ENCODE measurements around the gene NOL6.

The NOL6 gene

GRCh38 chr9:33452828-33453271 is 20.9 kb downstream of the NOL6 start:
- peak; percentile 36 for DNase-seq

DNA sequence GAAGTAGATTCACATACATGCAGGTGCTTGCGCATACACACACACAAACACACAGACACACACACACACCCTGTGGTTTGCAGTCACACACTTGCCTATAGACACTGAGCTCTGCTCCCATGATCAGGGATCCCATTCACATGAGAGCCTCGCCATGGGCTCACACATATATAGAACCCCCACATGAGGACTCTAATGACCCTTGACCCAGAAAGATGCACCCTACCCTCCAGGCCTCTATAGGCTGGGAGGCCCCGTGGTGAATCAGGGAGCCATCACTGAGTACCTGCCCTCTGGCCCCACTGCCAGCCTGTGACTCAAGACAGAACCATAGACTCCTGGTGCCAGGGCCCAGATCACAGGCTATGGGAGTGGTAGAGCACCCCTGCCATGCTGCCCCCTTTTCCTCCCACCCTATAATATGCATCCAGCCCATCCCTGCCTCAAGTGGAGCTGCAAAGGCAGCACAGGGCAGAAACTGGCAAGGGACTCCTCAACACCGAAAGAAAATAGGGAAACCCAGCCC is 23.0 kb downstream of the NOL6 start:
- DNase-seq = no peak

DNA sequence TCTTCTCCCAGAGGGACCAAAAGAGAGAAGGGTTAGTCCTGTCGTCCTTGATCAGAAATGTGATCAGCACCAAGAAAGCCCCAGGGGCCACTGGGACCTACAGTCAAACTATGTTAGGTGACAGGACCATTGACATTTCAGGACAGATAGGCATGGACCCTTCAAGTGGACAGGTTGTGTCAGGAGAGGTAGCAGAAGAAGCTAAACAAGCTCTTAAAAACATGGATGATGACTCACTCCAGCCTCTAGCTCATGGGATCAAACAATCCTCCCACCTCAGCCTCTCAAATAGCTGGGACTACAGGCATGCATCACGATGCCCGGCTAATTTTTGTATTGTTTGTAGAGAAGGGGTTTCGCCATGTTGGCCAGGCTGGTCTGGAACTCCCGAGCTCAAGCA is 24.0 kb downstream of the NOL6 start:
- DNase-seq = no peak

GRCh38 chr9:33447799-33448553 is 25.7 kb downstream of the NOL6 start:
- DNase-seq = no peak

DNA sequence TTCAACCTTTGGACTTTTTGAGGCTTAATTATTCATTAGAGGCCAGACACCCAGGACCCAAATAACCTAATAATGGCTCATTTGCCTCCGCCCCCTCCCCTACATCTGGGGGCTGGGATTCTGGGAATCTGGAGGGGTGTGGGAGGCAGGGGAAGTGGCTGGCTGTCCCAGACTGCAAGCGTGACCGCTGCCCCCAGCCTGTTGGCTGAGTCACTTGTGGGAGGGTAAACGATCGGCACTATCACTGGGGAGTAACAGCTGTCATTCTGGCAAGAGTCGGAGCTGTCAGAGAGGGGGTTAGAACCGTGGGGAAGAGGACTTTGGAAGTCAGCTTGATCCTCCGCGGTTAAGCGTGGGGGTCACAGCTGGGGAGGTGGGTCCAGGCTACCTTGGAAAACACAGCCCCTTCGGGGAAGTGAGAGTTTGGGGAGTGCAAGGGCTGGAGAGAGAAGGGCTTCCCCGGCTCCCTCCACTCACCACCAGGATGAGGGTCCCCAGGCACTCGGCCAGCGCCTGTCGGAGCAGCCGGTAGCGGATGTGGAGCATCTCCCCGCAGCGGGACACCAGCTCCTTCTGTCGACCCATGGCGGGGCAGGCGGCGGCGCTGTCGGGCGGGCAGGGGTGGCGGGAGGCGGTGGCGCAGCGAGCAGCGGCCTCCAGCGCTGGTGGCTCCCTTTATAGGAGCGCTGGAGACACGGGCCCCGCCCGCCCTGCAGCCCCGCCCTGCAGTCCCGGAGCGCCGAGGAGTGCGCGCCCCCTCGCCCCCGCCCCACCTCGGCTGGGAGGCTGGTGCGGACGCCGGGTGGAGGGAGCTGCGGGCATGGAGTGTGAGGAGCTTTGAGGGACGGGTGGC is 26.6 kb downstream of the NOL6 start, which contains the start of gene AQP3:
TSS of gene AQP3 (minus strand) at position 648 of the 853 bp plus-strand sequence. CDS start at position 585, 63 bp downstream.
- DNase-seq = peak; percentile 45

- DNase-seq = no peak
Measured at GRCh38 chr9:33446240-33446945, 27.3 kb downstream of the NOL6 start.

DNA sequence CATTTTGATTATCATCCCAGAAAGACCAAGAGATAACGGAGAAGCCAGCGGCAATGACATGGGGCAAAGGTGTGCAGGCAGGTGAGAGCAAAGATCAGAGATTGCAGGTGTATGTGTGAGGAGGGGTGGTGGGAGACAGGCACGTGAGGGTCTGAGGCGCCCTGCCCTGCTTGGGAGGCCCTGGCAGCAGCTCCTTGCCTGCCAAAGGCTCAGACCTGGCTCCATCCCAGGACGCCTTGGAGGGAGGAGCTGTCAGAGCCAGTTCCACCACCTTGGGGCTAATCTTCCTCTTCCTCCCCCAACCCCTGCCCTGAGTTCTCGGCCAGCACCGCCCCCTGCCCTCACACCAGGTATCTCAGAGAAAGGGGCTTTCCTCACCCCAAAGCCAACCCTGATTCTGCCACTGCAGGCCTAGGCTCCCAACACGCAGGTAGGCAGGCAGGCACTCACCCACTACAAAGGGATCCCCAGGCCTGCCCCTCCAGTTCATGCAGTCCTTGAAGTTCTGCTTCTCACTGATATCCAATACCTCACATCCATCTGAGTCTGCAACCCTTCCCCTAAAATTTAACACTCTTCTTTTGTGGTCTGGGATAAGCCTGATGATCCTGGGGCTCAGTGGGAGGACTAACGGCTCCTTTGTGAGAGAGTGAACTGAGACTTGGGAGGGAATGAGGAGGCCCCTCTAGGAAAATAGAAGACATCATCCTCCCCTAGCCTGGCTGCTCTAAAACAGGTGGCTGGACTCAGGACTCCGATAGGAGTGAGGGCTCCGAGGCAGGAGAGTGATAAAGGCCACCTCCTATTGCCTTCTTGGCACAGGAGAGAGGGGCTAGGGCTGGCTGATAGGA is 28.1 kb downstream of the NOL6 start:
- no peak for DNase-seq

DNA sequence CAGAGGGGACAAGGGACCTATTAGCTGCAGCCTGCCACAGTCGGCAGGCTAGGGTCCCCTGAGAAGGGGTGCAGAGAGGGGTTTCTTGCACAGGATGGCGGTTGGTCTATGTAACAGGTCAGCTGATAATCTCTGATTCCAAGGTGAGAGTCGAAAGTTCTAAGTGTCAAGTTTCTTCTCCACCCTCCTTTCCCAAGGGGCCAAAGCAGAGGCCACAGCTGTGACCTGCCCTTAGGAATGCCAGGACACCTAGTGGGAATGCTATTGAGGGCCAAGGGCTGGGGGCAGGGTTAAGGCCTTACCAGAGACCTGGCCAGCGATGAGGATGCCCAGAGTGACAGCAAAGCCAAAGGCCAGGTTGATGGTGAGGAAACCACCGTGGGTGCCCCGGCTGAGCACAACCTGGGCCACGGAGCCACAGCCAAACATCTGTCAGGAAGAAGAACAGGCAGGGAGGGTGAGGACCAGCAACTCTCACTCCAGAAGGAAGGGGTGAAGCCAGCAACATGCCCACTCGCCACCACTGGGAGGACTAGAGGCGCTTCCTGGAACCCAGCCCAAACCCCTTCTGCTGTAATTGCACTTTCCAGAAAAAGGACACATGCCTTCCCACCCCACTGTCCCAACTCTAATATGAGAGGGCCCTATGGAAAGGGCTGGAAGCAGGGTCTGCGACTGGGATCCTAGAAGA is 30.1 kb downstream of the NOL6 start:
- DNase-seq = no peak

DNA sequence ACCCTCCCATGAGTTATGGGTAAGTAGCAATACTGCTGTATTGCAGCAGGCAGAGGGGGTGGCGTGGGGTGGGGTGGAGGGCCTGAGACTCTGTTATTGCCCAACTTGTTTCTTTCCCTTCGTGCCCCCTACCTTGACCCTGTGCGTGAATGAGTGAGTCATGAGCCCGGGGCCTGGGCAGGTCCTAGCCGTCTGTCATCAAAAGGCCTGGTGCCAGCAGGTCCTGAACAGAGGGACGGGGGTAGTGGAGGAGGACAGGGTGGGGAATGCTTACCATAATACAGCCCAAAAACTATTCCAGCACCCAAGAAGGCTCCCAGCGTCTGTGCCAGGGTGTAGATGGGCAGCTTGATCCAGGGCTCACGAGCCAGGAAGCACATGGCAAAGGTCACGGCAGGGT is 30.7 kb downstream of the NOL6 start:
- DNase-seq = no peak

GRCh38 chr9:33442125-33442524 is 31.6 kb downstream of the NOL6 start:
- no peak for DNase-seq

- no peak for DNase-seq
Measured at GRCh38 chr9:33440609-33441008, 33.1 kb downstream of the NOL6 start.

GRCh38 chr9:33440204-33440603 is 33.5 kb downstream of the NOL6 start:
- no peak for DNase-seq

GRCh38 chr9:33439731-33440130 is 34.0 kb downstream of the NOL6 start:
- no peak for DNase-seq

DNA sequence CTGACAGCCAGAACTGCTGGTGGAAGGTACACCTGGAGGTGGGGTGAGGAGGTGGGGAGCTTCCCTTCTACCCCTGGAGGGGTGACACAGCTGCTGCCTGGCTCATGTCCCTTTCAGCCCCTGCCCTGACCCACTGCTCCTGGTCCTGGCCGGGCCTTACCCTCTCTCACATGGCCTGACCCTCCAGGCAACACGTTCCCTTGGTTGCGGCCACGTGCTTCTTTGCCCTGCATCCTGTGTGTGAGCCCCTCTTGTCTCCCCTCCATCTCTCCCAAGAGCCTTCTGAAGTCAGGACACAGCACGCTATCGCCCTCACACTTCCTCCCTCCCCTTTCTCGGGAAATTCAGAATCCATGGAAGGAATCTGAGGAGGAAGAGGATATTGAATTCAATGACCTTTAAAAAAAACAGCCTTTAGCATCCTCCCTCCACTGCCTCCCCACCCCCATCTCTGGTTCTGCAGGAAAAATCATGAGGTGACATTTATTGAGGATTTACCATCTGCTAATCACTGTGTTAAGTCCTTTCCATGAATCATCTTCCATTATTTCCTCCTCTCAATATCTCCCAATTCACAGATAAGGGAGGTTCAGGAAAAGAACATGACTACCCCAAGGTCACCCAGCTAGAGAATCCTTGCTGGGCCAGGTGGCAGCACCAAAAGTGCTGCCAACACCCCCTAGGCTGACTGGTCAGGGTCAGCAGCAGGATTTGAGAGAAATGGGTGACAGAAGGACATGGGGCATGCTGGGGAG is 34.6 kb downstream of the NOL6 start:
- DNase-seq = no peak

GRCh38 chr9:33437898-33438297 is 35.8 kb downstream of the NOL6 start:
- no peak for DNase-seq

DNA sequence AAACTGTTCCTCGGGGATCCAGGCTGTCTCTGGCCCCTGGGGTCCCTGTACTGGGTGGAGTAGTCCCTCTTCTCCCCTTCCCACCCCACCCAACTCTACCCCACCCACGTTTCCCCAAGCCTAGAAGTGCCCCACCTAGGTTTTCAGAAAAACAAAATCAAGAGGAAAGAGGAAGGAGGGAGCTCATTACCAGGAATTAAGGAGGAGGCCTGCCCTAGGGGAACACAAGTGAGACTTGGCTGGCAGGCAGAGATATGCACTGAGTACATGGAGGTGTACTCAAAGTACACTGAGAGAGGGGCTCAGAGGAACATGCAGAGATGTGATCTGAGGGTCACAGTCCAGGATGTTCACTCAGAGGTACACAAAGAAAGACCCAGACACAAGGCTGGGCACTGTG is 36.5 kb downstream of the NOL6 start:
- DNase-seq = no peak

GRCh38 chr9:33436445-33436844 is 37.3 kb downstream of the NOL6 start:
- no peak for DNase-seq

DNA sequence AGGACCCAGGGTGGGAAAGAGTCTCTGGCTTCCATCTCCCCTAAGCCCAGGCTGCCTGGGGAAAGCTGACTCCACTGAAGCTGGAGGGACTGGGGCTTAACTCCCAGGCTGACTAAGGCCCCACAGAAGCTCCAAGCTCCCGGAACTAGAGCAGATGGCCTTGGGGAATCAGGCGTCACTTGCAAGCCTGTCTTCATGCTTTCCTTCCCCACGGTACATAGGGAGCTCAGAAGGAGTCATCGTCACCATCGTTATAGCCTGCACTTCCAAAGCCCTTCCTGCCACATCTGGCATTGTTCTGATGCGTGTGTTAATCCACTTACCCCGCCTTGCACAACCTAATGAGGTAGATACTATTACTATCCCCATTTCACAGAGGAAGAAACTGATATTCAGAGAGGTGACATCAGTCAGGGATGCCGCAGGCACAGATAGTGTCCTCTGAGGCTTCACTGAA is 37.9 kb downstream of the NOL6 start:
- no peak for DNase-seq

- DNase-seq = no peak
Measured at GRCh38 chr9:33434317-33435105, 39.2 kb downstream of the NOL6 start.

DNA sequence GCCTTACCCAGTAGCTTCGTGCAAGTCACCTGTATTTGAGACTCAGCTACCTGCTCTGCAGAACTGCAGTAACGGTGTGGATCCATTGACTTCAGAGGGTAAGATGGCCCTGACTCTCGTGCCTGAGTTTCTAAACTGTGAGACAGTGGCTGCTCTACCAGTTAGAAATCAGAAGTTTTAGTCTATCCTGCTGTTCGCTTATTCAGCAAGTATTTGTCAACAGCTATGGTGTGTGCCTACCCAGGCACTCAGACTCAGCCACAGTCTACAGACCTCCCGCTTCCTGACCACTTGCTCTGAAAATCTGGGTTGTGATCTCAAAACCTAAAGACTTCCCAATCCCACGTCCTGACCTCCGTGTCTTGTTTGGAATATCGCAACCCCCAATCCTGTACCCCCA is 39.9 kb downstream of the NOL6 start:
- DNase-seq = no peak
